Fibroblast of the aortic adventitia (primary cell): ENCODE data around the gene SPECC1. TPM values are rescaled to one million over a fixed set of nuclear protein-coding genes. Genes with fewer than 3 reads are reported as not detected.

Experiments used
- DNase-seq: peaks from one replicate; pipeline ENCODE4 v3.0.0-alpha.2; 2010; ENCODE audit warnings: low read depth
- H3K4me3 ChIP-seq: 2 replicates; pipeline ENCODE4 v1.5.1; 2011; ENCODE audit warnings: low read depth, mild to moderate bottlenecking, control low read depth, low read length, moderate library complexity
- CTCF ChIP-seq: IDR thresholded peaks from 2 replicates; pipeline ENCODE4 v1.5.1; 2011; ENCODE audit warnings: mild to moderate bottlenecking, low read length, control low read depth, inconsistent platforms; ENCODE audit not compliant: insufficient read depth
- total RNA-seq: library from RNA; depleted of rRNA; stranded (reverse); fragments of >200 nt; gene quantifications from 2 replicates; pipeline ENCODE4 v1.2.3, GENCODE V29; 2012; ENCODE audit warnings: low replicate concordance

The SPECC1 gene
- total RNA-seq, 1 donor: 16.8 TPM

GRCh38 chr17:20200016-20200795 lies 191.0 kb downstream of the SPECC1 start:
- H3K4me3 ChIP-seq: no peak overlapping the region
- no peak for TF ChIP-seq CTCF
- no peak for DNase-seq

GRCh38 chr17:20200865-20201458 lies 191.8 kb downstream of the SPECC1 start:
- H3K4me3 ChIP-seq: no peak overlapping the region
- no peak for DNase-seq
- no peak for TF ChIP-seq CTCF

- H3K4me3 ChIP-seq: no peak overlapping the region
- TF ChIP-seq CTCF: no peak
- DNase-seq: no peak
Observed at GRCh38 chr17:20202141-20202621, 193.0 kb downstream of the SPECC1 start.

GRCh38 chr17:20203018-20203417 lies 193.9 kb downstream of the SPECC1 start:
- no peak for DNase-seq
- TF ChIP-seq CTCF: no peak
- no peak overlapping the region for H3K4me3 ChIP-seq

- no peak for TF ChIP-seq CTCF
- H3K4me3 ChIP-seq: no peak overlapping the region
- no peak for DNase-seq
Observed at GRCh38 chr17:20203761-20204263, 194.7 kb downstream of the SPECC1 start.

- no peak for TF ChIP-seq CTCF
- H3K4me3 ChIP-seq: no peak overlapping the region
- no peak for DNase-seq
Observed at GRCh38 chr17:20205609-20206008, 196.4 kb downstream of the SPECC1 start.
